Muscle layer of duodenum (tissue), 2 donors: Measurements from ENCODE around the gene USP37.

Experiments used
- H3K27ac ChIP-seq: one replicate; pipeline ENCODE4 v1.7.0; 2013; ENCODE audit warnings: mild to moderate bottlenecking, low read length
- H3K27me3 ChIP-seq: one replicate; pipeline ENCODE4 v1.7.0; 2013; ENCODE audit warnings: low read depth, mild to moderate bottlenecking, control low read depth, low read length
- H3K36me3 ChIP-seq, 2 donors: one replicate each; pipeline ENCODE4 v1.7.0; 2013; ENCODE audit warnings: low read length in 2 of 2, control low read depth in 1 of 2, mild to moderate bottlenecking in 1 of 2; ENCODE audit not compliant: insufficient read depth in 2 of 2, control insufficient read depth in 1 of 2
- H3K4me1 ChIP-seq, 2 donors: one replicate each; pipeline ENCODE4 v1.7.0; 2013; ENCODE audit warnings: low read length in 2 of 2, mild to moderate bottlenecking in 2 of 2, control low read depth in 1 of 2, moderate library complexity in 1 of 2; ENCODE audit not compliant: insufficient read depth in 2 of 2, control insufficient read depth in 1 of 2
- H3K4me3 ChIP-seq, 2 donors: one replicate each; pipeline ENCODE4 v1.7.0; 2013; ENCODE audit warnings: low read length in 2 of 2, low read depth in 1 of 2, mild to moderate bottlenecking in 1 of 2
- H3K9me3 ChIP-seq, 2 donors: one replicate each; pipeline ENCODE4 v1.7.0; 2013; ENCODE audit warnings: low read length in 2 of 2, control low read depth in 1 of 2, mild to moderate bottlenecking in 1 of 2; ENCODE audit not compliant: control insufficient read depth in 1 of 2
- donor health status: healthy.

USP37 gene

DNA sequence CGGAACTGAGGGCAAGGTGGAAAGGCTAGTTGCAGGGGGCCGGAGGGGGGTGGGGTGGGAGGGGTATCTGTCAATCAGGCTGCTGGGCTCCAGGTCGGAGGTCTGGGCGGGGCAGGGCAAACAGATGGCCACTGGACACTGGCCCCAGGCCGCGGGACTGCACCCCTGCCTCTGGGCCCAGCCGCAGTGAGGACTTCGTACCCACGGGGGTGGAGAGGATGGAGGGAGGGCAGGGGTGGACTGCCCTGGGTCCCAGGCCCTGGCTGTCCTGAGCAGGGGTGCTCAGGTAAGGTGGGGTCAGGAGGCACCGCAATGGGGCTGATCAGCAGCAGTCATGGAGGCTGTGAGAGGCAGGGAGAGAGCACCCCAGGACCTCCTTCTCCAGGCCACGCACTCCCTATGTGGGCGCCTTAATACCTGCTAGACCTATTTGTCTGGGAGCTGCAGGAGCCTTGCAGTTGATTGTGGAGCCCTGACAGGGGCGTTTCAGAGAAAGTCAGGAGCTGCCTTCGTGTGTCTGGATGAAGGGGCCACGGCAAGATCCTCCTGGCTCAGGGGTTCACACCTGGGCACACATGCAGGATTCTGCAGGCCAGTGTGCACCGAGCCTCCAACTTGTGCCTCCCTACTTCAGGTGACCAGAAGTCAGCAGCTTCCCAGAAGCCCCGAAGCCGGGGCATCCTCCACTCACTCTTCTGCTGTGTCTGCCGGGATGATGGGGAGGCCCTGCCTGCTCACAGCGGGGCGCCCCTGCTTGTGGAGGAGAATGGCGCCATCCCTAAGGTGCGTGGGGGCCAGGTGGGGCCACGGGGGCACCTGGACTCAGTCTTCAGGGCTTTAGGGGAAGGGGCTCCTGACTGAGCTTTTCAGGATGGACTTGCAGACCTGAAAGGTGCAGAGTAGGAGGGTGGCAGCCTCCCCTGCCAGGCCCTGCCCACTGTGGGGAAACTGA, 166.9 kb downstream of the USP37 start:
- H3K9me3 ChIP-seq = no peaks in the 10 kb centered on the region
- H3K27ac ChIP-seq = peak overlapping the region; percentile 16
- H3K4me3 ChIP-seq = peak overlapping the region; percentile 57 to 88
- H3K27me3 ChIP-seq = no peaks in the 10 kb centered on the region
- peaks cover 15 to 56% of the 10 kb centered on the region in 2 donors for H3K4me1 ChIP-seq
- peaks cover 7 to 32% of the 10 kb centered on the region in 2 donors for H3K36me3 ChIP-seq
